NCI-H748 (cell line): ENCODE measurements around the gene PPT2.
"Not testable (repeated sequence)": the region's sequence is repeated elsewhere in the genome, so short reads cannot be mapped to it uniquely, and the experiment has no call there.

Source experiments
- DNase-seq: peaks from one replicate; lab custom pipeline; 2025; ENCODE audit not compliant: unreplicated experiment; lab: John Stamatoyannopoulos, UW

PPT2 gene

DNA sequence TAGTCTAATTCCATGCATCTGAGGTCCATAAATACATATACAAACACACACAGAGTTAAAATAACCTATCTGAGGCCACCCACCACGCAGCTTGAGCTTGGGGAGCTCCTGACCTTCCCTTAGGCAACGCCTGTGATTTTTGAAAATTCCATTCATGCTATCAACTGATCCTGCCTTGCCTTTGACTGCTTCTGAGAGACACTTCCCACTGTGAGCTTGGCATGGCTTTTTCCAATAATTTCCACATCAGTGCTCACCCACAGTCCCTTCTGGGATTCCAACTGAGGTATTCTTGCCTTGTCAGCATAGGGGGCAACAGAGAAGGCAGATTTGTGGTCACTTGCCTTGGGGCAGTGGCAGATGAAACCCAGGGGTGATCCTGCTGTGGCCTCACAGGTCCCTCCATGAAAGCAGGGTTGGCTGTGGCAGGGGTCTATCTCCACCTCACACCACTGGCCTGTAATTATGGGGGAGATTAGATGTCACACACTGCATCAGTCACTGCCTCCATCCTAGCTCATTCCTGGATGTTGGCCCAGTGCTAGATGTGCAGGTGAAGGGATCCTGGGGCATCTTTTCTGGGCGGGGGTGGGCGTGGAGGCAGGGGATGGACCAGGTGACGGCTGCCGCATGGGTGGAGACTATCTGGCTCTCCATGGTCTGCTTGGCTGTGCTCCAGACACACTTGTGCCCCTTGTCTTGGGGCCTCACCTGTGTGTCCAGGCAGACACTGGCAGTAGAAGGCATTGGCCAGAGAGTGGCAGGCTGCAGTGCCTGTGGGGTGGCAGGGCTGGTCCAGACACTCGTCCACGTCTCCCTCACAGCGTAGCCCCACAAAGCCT is 49.7 kb downstream of the PPT2 start:
- no peak for DNase-seq

DNA sequence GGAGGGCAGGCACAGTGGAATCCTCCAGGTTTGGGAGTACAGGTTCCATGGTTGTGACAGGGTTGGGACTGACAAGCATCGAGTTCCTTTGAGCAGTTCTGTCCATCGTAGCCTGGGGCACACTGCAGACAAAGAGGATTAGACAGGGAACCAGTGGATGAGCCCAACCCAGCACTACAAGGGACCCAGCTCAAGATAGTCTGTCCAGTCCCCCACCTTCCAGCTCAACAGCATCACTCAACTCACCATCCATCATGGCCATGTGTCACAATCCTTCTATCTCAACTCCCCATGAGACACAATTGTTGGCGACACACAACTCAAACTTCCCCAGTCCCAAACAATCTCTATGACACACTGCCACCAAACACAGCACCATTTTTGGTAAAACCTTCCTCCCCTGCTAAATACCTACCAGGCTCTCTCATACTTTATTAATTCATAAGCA is 50.4 kb downstream of the PPT2 start:
- no peak for DNase-seq

DNA sequence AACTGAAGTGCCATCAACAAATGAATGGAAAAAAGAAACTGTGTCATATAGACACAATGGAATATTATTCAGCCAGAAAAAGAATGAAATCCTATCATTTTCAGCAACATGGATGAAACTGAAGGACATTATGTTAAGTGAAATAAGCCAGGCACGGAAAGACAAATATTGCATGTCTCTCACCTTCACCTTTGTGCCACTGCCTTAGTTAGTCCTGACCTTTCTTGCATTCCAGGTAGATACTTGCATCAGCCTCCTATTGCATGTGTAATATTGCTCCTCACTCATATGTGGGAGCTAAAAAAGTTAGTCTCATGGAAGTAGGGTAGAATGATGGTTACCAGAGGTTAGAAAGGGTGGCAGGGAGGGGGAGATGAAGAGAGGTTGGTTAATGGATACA is 55.1 kb downstream of the PPT2 start:
- no peak for DNase-seq

DNA sequence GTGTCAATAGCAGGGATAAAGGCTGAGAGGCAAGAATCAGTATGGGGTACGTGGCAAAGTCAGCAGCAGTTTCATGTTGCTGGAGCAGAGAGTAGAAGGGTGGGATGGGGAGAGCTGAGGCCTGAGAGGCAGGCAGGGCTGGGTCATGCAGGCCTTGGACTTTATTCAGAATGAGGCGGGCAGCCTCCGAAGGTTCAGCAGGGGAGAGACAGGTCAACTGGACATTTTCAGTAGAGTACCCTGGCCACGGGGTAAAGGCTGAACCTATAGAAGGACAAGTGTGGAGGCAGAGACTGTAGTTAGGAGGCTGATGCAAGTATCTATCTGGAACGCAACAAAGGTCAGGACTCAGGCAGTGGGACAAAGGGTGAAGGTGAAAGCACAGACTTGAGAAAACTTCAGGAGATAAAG is 56.3 kb downstream of the PPT2 start:
- no peak for DNase-seq

DNA sequence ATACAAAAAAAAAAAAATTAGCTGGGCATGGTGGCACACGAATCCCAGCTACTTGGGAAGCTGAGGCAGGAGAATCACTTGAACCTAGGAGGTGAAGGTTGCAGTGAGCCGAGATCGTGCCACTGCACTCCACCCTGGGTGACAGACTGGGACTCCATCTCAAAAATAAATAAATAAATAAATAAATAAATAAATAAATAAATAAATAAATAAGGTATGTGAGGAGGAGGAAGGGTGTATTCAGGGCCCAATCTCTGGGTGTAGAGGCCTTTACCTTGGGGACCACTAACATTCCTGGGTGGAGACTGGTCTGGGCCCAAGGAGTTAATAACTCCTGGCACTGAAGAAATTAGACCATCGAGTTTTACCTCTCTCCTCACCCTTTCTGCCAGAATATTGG is 57.5 kb downstream of the PPT2 start:
- DNase-seq, result not testable (repeated sequence)

DNA sequence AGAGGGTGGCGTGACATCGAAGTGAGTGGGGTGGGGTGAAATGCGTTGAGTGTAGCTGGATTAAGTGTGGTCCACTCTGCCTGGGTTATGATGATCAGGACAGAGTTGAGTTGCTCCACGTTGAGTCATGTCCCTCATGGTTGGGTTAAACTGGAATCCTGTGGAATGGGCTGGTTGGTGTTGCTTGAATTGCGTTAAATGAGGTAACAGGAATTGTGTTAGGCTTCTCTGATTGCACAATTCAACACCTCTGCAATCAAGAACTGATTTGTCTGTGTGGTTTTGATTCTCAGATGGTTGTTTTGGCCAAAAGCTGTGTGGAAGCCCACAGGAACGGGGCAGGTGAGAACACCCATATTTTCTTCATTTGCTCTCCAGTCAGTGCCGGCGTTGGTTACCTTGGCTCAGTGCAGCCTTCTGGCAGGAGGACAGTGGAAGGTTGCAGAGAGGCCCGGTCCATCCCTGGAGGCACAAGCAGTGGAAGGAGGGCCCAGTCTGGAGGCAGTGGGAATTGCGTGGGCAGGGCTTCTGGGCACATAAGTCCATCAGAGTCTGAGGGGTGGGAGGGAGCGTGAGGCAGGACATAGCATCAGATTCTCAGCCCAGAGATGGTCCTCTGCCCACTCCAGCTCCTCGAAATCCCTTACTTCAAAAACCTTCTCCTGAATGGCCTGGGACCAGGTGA is 58.3 kb downstream of the PPT2 start:
- no peak for DNase-seq
